ENCODE measurements around the gene SLC3A2.

GRCh38 chr11:62934496-62934785, 53.7 kb downstream of the SLC3A2 start:
- TF ChIP-seq CTCF (IDR thresholded peaks at IDR 0.05) (no peak), POLR2A (IDR thresholded peaks at IDR 0.05) (no peak)
